Measurements from ENCODE around the gene S100P.

DNA sequence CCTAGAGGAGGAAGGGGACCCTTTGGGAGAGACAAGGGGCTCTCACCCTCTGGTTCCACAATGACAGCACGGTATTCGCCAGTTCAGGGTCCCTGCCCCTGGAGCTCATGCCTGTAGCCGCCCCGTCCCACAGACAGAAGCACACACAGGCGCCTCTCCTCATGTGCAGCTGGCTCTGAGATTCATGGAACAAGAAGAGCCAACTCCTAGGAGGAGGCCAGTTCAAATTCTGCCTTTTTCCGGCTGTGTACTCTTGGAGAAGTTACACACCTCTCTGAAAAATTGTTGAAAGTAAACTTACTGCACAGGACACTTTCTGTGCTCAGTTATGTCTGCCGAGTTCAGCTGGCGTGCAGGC lies 37.6 kb downstream of the S100P start:
- TF ChIP-seq, protein P1, sequence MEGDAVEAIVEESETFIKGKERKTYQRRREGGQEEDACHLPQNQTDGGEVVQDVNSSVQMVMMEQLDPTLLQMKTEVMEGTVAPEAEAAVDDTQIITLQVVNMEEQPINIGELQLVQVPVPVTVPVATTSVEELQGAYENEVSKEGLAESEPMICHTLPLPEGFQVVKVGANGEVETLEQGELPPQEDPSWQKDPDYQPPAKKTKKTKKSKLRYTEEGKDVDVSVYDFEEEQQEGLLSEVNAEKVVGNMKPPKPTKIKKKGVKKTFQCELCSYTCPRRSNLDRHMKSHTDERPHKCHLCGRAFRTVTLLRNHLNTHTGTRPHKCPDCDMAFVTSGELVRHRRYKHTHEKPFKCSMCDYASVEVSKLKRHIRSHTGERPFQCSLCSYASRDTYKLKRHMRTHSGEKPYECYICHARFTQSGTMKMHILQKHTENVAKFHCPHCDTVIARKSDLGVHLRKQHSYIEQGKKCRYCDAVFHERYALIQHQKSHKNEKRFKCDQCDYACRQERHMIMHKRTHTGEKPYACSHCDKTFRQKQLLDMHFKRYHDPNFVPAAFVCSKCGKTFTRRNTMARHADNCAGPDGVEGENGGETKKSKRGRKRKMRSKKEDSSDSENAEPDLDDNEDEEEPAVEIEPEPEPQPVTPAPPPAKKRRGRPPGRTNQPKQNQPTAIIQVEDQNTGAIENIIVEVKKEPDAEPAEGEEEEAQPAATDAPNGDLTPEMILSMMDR (IDR thresholded peaks at IDR 0.05; ENCODE audit: borderline replicate concordance, extremely low read depth, low read length, poor library complexity, severe bottlenecking), result no peak
- TF ChIP-seq EZH2 (IDR thresholded peaks at IDR 0.05; ENCODE audit: borderline replicate concordance, low read depth, low read length, severe bottlenecking), result no peak

Data from DND-41 (cell line).